Putamen (tissue), 1 donor: ENCODE measurements around the gene FAM107B.

ENCODE experiments used
- DNase-seq: peaks from one replicate; pipeline ENCODE4 v3.0.0-alpha.2; 2016; ENCODE audit warnings: low spot score

The FAM107B gene

DNA sequence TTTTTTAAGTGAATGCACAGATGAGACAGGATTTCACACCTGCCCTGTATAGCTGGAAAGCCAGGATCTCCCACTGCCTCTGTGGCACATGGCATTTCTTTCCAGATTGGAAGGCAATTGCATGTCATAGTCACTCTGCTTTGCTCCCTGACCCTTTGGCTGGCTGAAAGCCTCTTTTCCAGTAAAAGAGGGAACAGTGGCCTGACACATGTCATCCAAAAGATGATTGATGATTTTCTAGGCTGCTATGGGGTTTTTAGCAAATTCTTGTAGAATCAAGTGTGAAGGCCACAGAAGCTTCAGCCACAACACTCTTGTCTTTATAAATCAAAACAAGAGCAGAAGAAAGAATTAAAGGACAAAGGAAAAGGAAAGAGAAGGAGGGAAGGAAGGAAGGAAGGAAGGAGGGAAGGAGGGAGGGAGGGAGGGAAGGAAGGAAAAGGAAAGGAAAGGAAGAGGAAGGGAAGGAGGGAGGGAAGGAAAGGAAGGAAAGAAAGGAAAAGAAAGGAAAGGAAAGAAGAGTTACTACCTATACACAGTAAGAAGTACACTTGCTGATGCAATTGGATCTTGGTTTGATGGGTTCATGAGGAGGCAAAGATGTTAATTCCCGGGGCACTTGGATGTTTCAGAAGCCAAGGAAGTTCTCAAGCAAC is 285.0 kb downstream of the FAM107B start:
- DNase-seq = no peak

DNA sequence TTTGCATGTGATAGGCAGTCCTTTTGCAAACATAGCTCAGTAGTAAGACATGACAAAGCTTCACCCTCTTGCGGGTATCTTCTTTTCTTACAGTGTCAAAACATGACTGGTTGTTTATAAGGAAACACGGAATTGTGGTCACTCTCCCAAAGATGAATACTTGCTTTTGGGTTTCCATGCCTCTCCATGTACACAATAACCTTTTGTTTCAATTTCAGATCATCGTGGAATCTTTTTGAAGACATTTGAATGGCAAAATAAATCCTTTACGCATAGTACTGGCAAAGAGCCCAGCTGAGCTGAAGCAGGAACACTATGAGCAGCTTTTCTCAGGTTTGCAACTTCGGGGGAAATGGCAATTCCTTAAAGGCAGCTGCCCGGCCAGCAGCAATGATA is 287.2 kb downstream of the FAM107B start:
- peak; percentile 56 for DNase-seq

DNA sequence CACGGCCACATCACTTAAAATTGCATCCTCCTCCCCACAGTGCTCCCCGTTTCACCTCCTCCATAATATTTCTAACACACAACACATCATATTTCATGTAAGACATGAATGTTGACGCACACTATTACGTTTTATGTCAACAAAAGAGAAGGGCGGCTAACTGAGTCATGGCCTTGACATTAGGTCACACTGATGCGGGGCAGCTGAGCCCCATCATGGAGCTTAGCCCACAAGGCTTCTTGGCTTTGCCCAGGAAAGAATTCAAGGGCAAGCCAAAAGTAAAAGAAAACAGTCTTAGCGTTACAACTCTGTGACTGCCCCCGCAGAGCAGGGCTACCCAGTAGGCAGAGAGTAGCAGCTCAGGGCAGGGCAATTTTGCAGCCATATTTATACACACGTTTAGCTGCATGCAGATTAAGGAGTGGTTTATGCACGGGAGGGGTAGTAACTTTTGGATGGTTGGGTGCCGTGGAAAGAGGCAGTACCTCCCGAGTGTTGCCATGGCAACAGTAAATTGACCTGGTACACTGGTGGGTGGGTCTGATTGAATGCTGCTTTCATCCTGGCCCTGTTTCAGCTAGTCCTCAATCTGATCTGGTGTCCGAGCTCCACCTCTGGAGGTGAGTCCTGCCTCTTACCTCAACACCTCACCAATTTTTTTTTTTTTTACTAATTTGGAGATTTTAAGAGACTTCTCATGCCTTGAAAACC is 287.8 kb downstream of the FAM107B start:
- DNase-seq = no peak

DNA sequence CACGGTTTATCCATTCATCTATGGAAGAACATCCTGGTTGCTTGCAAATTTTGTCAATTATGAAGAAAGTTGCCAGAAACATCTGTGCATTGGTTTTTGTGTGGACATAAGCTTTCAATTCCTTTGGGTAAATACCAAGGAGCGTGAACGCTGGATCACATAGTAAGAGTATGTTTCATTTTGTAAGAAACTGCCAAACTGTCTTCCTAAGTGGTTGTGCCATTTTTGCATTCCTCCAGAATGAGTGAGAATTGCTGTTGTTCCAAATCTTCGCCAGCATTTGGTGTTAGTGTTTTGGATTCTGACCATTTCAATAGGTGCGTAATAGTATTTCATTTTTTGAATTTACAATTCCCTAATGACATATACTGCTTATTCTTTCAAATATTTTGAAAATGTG is 288.7 kb downstream of the FAM107B start:
- DNase-seq = no peak

DNA sequence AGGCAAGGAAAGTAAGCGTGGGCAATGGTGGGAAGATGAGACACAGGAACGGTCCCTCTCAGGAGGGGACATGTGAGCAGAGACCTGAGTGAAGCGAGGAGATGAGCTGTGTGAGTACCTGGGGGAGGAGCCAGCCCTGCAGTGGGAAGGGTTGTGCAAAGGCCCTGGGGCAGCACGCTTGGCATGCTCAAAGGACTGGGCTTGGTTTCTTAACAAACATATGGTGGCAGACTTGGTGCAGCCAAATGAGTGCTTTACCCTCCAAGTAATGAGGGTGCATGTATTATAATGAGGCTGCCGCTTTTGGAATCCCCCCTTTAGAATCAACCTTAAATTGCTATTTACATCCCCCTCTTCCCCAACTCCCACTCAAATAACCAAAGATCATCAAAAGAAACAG is 291.3 kb downstream of the FAM107B start:
- no peak for DNase-seq

DNA sequence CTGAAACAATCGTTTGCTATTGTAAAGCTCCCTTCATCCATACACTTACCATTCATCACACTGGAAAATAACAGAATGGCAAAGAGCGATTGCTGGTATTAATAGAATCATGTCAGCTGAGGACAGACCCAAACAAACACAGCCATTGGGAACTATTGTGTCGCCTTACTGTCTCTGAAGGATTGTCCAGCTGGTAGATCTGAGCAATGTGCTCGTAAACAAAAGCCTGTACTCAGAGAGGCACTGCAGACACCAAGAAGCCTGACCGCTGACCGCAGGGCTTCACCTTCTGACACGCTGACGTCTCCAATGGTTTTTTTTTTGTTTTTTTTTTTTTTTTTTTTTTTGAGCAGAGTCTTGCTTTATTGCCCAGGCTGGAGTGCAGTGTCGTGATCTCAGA is 292.9 kb downstream of the FAM107B start:
- peak; percentile 94 for DNase-seq

- no peak for DNase-seq
Measured at GRCh38 chr10:14481014-14481413, 293.7 kb downstream of the FAM107B start.

GRCh38 chr10:14478604-14479003 is 296.1 kb downstream of the FAM107B start:
- peak; percentile 87 for DNase-seq

DNA sequence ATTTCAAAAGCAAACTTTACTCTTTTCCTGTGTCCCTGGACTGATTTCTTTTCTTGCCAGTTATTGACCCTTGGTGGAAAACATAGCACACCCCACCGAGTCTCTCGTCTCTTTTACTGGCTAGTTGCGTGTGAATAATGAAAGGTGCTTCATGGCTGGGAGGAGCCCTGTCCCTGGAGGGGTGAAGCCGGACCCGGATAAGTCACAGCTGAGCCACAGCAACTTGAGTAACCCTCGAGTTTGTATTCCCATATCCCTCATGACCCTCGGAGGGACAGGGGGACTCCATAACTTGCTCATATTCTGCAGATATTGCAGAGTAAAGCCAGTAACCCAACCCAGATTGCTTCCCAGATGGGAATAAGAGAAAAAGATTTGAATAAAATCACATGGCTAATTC is 296.5 kb downstream of the FAM107B start:
- DNase-seq = no peak

DNA sequence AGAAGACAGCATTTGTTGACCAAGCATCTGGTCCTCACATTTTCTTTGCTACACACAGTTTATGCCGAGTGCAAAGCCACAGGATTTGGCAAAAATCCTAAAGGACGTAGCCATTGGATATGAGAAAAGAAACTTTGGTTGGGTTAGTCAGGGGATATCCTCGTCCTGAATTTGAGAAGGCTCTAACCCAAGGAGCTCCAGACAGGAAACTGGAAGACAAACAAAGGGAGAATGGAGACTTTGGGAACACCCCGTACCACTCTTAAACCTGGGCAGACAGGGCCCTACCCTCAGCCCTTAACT is 297.3 kb downstream of the FAM107B start:
- no peak for DNase-seq

GRCh38 chr10:14476641-14477407 is 297.9 kb downstream of the FAM107B start:
- no peak for DNase-seq

GRCh38 chr10:14476006-14476405 is 298.7 kb downstream of the FAM107B start:
- DNase-seq = no peak

DNA sequence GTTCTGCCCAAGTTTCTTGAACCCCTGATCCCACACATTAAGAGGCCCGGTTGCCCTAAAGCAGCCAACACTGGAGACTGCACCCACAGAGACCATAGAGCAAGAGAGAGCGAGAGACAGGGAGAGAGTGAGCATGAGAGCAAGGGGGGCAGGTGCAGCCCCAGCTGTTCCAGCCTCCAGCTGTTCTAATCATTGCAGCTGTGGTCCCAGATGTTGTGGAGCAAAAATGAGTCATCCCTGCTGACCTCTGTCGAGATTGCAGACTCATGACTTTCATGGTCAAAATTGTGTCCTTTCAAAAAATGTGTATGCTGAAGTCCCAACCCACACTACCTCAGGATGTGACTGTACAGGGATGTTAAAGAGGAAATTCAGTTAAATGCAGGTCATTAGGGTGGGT is 300.0 kb downstream of the FAM107B start:
- no peak for DNase-seq

- no peak for DNase-seq
Measured at GRCh38 chr10:14470920-14471319, 303.8 kb downstream of the FAM107B start.

DNA sequence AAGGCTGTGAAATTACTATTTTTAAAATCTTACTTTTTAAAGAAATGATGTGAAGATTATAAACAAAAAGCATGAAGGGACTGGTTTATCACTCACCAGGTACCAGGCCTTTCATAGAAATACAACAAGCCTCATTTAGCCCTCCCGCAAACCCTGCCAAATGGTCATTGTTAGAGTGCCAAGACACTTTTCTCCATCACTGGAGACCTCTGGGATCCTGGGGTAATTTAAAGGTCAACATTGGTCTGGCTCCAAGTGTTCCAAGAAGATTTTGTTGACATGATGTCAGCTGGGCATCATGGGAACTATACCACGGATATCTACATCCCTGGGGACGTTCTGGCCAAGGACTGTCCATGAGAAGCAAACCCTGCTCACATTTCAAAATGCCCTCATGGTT is 306.0 kb downstream of the FAM107B start:
- no peak for DNase-seq
